ENCODE measurements around the gene TNNI2.

DNA sequence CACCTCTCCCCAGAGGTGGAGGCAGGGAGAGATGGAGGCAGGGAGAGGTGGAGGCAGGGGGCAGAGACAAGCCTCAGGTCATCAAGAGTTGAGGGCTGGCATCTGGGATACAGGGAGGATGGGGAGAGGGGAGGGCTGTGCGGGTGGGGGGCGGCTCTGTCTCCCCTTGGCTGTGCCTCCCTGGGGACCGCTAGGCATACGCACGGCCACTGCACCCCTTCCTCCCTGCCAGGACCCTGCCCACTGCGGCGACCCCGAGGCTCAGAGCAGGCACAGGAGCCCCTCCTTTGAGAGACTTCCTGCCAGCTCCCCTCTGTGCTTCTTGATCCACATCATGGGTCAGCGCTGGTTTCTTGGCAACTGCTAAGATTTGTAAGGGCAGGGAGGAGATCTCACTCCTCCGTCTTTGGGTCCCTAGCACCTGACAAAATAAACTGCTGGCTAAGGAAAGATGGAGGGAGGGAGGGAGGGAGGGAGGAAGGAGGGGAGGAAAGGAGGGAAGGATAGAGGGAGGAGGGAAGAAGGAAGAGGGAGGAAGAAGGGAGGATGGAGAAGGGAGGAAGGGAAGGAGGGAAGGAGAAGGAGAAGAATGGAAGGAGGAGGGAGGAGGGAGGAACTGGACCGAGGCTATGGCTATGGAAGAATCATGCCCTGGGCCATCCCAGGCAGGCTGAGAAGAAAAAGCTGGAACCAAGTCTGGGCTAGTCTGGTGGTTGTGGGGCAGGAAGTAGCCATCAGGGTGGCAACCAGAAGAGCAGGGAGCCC is 34.4 kb downstream of the TNNI2 start:
- TF ChIP-seq, protein P1, sequence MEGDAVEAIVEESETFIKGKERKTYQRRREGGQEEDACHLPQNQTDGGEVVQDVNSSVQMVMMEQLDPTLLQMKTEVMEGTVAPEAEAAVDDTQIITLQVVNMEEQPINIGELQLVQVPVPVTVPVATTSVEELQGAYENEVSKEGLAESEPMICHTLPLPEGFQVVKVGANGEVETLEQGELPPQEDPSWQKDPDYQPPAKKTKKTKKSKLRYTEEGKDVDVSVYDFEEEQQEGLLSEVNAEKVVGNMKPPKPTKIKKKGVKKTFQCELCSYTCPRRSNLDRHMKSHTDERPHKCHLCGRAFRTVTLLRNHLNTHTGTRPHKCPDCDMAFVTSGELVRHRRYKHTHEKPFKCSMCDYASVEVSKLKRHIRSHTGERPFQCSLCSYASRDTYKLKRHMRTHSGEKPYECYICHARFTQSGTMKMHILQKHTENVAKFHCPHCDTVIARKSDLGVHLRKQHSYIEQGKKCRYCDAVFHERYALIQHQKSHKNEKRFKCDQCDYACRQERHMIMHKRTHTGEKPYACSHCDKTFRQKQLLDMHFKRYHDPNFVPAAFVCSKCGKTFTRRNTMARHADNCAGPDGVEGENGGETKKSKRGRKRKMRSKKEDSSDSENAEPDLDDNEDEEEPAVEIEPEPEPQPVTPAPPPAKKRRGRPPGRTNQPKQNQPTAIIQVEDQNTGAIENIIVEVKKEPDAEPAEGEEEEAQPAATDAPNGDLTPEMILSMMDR (conservative IDR thresholded peaks at IDR 0.05; ENCODE audit: low read length), result no peak
- no peak for TF ChIP-seq EZH2phosphoT487 (IDR thresholded peaks at IDR 0.05; ENCODE audit: borderline replicate concordance, low read depth, low read length)

All from OCI-LY7 (cell line).